Activated CD4-positive, CD25-positive, alpha-beta regulatory T cell treated with anti-CD3 and anti-CD28 coated beads, Interleukin-2, amount 50 U/mL, for 16 hours (primary cell): Measurements from ENCODE around the gene C2CD2.
"Not testable (repeated sequence)": the region's sequence is repeated elsewhere in the genome, so short reads cannot be mapped to it uniquely, and the experiment has no call there.

Source experiments
- DNase-seq: peaks from one replicate; pipeline ENCODE4 v3.0.0-alpha.2; 2020; ENCODE audit warnings: low read depth, low spot score

C2CD2 gene

GRCh38 chr21:41975391-41976272 is 21.8 kb upstream of the C2CD2 start:
- no peak for DNase-seq

- DNase-seq, result no peak
These were observed 20.9 kb upstream of the C2CD2 start for GRCh38 chr21:41974752-41975053.

- DNase-seq, result no peak
These were observed 20.3 kb upstream of the C2CD2 start for GRCh38 chr21:41973861-41974751.

GRCh38 chr21:41973427-41973831 is 19.6 kb upstream of the C2CD2 start:
- no peak for DNase-seq

GRCh38 chr21:41972511-41973205 is 18.8 kb upstream of the C2CD2 start:
- no peak for DNase-seq

GRCh38 chr21:41971891-41972290 is 18.1 kb upstream of the C2CD2 start:
- DNase-seq, result no peak

- DNase-seq, result no peak
These were observed 17.2 kb upstream of the C2CD2 start for GRCh38 chr21:41970751-41971653.

GRCh38 chr21:41970106-41970391 is 16.2 kb upstream of the C2CD2 start:
- no peak for DNase-seq

GRCh38 chr21:41967708-41968107 is 13.9 kb upstream of the C2CD2 start:
- DNase-seq, result no peak

- no peak for DNase-seq
These were observed 13.2 kb upstream of the C2CD2 start for GRCh38 chr21:41966872-41967621.

- no peak for DNase-seq
These were observed 12.4 kb upstream of the C2CD2 start for GRCh38 chr21:41966041-41966833.

- no peak for DNase-seq
These were observed 11.7 kb upstream of the C2CD2 start for GRCh38 chr21:41965461-41966013.

GRCh38 chr21:41965045-41965444 is 11.2 kb upstream of the C2CD2 start:
- DNase-seq, result no peak

GRCh38 chr21:41964171-41964570 is 10.4 kb upstream of the C2CD2 start:
- no peak for DNase-seq

- no peak for DNase-seq
These were observed 8.7 kb upstream of the C2CD2 start for GRCh38 chr21:41962425-41962966.

GRCh38 chr21:41961753-41962152 is 7.9 kb upstream of the C2CD2 start:
- DNase-seq, result no peak

GRCh38 chr21:41961282-41961701 is 7.5 kb upstream of the C2CD2 start:
- DNase-seq, result no peak

GRCh38 chr21:41960386-41960785 is 6.6 kb upstream of the C2CD2 start:
- no peak for DNase-seq

- DNase-seq, result not testable (repeated sequence)
These were observed 5.9 kb upstream of the C2CD2 start for GRCh38 chr21:41959697-41960096.
